ENCODE measurements around the gene CD58.

The CD58 gene

GRCh38 chr1:116554924-116555323 lies 15.9 kb downstream of the CD58 start:
- TF ChIP-seq TAF1 (IDR thresholded peaks at IDR 0.05; ENCODE audit: low read depth, low read length) (no peak), POU2F2 (IDR thresholded peaks at IDR 0.05; ENCODE audit: low read depth, low read length) (no peak), SPI1 (IDR thresholded peaks at IDR 0.05; ENCODE audit: low read depth, low read length) (no peak)
- peak; percentile 62 for FAIRE-seq
- DNase-seq (ENCODE audit: insufficient read length, low spot score): no peak

DNA sequence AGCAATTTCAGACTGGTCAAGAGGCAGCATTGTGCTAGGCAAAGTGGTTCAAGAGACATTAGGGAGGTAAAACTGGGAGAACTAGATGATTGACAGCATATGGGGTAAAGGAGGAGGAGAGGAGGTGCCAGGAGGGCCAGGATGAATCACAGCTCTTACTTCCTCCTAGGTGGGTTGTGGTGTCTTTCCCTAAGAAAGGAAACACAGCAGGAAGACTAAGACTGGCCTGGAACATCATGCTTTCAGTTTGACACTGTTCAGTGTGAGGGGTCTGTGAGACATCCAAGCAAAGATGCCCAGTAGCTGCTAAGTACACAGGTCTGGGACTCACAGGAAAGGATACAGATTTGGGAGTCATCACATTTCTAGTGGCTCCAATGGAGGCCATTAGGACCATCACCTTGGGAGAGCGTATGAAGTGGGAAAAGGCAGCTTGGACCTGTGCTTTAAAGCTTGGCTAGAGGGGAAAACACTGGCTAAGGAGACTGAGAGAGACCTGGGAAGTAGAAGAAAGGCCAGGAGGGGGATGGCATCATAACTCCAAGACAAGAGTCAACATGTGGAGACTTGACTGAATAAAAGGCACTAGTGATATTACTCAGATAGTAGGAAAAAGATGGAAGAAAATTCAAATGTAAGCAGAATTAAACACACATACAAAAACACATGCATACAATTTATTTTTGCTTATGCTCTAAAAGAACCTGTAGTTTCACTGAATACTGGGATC lies 17.3 kb downstream of the CD58 start:
- peak; percentile 65 for FAIRE-seq
- no peak for TF ChIP-seq SPI1 (IDR thresholded peaks at IDR 0.05; ENCODE audit: low read depth, low read length)
- no peak for TF ChIP-seq PAX5 (IDR thresholded peaks at IDR 0.05; ENCODE audit: insufficient read depth, low read length, severe bottlenecking)
- TF ChIP-seq POLR2AphosphoS5 (IDR thresholded peaks at IDR 0.05; ENCODE audit: low read depth, low read length): no peak
- no peak for TF ChIP-seq POLR2A (IDR thresholded peaks at IDR 0.05; ENCODE audit: low read depth, low read length)
- no peak for TF ChIP-seq TAF1 (IDR thresholded peaks at IDR 0.05; ENCODE audit: low read depth, low read length)
- no peak for TF ChIP-seq POU2F2 (IDR thresholded peaks at IDR 0.05; ENCODE audit: low read depth, low read length)
- DNase-seq (ENCODE audit: insufficient read length, low spot score): no peak

- FAIRE-seq (peak; percentile 50), DNase-seq (ENCODE audit: insufficient read length, low spot score) (no peak)
- TF ChIP-seq POLR2AphosphoS5 (IDR thresholded peaks at IDR 0.05; ENCODE audit: low read depth, low read length) (peak; percentile 44; the same call in 1 of the 2 replicates), POLR2A (IDR thresholded peaks at IDR 0.05; ENCODE audit: low read depth, low read length) (peak; percentile 43; the same call in 1 of the 2 replicates), SPI1 (IDR thresholded peaks at IDR 0.05; ENCODE audit: low read depth, low read length) (no peak), POU2F2 (IDR thresholded peaks at IDR 0.05; ENCODE audit: low read depth, low read length) (no peak), PAX5 (IDR thresholded peaks at IDR 0.05; ENCODE audit: insufficient read depth, low read length, severe bottlenecking) (no peak), TAF1 (IDR thresholded peaks at IDR 0.05; ENCODE audit: low read depth, low read length) (no peak)
Measured at GRCh38 chr1:116546354-116546977, 24.4 kb downstream of the CD58 start.

GRCh38 chr1:116545359-116545705 lies 25.5 kb downstream of the CD58 start:
- peak; percentile 59 for FAIRE-seq
- TF ChIP-seq POU2F2 (IDR thresholded peaks at IDR 0.05; ENCODE audit: low read depth, low read length) (no peak), POLR2A (IDR thresholded peaks at IDR 0.05; ENCODE audit: low read depth, low read length) (peak; percentile 54), POLR2AphosphoS5 (IDR thresholded peaks at IDR 0.05; ENCODE audit: low read depth, low read length) (peak; percentile 51), SPI1 (IDR thresholded peaks at IDR 0.05; ENCODE audit: low read depth, low read length) (no peak), TAF1 (IDR thresholded peaks at IDR 0.05; ENCODE audit: low read depth, low read length) (no peak), PAX5 (IDR thresholded peaks at IDR 0.05; ENCODE audit: insufficient read depth, low read length, severe bottlenecking) (no peak)
- DNase-seq (ENCODE audit: insufficient read length, low spot score): no peak

- FAIRE-seq (peak; percentile 76), DNase-seq (ENCODE audit: insufficient read length, low spot score) (no peak)
- TF ChIP-seq TAF1 (IDR thresholded peaks at IDR 0.05; ENCODE audit: low read depth, low read length): no peak
- peak; percentile 83 for TF ChIP-seq PAX5 (IDR thresholded peaks at IDR 0.05; ENCODE audit: insufficient read depth, low read length, severe bottlenecking)
- TF ChIP-seq POLR2AphosphoS5 (IDR thresholded peaks at IDR 0.05; ENCODE audit: low read depth, low read length): no peak
- peak; percentile 0; the same call in 1 of the 2 replicates for TF ChIP-seq SPI1 (IDR thresholded peaks at IDR 0.05; ENCODE audit: low read depth, low read length)
- 0 out of 2 replicates have a peak, but pooled peaks have one; percentile 68 for TF ChIP-seq POU2F2 (IDR thresholded peaks at IDR 0.05; ENCODE audit: low read depth, low read length)
- peak; percentile 81 for TF ChIP-seq POLR2A (IDR thresholded peaks at IDR 0.05; ENCODE audit: low read depth, low read length)
Measured at GRCh38 chr1:116544588-116545358, 26.1 kb downstream of the CD58 start.

DNA sequence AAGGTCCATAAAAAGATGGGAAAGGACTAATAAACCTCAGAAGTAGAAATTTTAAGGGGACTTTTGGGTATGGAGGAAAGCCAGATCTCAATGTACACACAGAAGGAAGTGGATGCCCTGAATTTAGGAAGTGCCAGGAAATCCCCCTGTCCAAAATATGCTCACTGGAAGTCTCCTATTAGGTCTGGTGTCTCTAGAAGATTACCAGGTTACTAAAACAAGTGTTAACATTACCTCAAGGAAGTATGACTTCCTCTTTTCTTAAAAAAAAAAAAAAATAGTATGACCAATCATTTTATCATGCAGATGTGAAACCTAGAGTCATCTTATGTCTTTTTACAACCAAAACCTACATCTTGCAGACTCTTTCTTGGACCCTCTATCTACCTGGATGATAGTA lies 30.7 kb downstream of the CD58 start:
- DNase-seq (ENCODE audit: insufficient read length, low spot score) (no peak), FAIRE-seq (peak; percentile 31)

DNA sequence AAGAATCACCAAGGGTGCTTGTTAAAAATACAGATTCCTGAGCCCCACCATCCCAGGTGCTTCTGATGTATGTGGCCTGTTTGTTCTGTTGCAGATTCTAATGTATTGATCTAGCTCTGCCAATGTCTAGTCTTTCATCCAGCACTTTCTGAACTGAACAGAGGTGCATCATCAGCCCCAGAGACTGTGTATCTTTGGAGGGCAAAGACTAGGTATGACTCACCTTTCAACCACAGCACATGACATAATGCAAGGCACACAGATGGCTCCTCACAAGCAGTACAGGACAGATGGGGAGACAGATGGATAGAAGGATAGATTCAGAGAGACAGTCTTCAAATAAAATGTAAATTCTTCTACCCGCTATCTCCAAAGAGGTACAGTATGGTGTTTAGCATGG lies 32.3 kb downstream of the CD58 start:
- peak; percentile 42; the same call in 1 of the 2 replicates for TF ChIP-seq TAF1 (IDR thresholded peaks at IDR 0.05; ENCODE audit: low read depth, low read length)
- peak; percentile 45 for TF ChIP-seq POU2F2 (IDR thresholded peaks at IDR 0.05; ENCODE audit: low read depth, low read length)
- TF ChIP-seq PAX5 (IDR thresholded peaks at IDR 0.05; ENCODE audit: insufficient read depth, low read length, severe bottlenecking): no peak
- TF ChIP-seq POLR2A (IDR thresholded peaks at IDR 0.05; ENCODE audit: low read depth, low read length): no peak; the same call in 1 of the 2 replicates
- TF ChIP-seq POLR2AphosphoS5 (IDR thresholded peaks at IDR 0.05; ENCODE audit: low read depth, low read length): 0 out of 2 replicates have a peak, but pooled peaks have one; percentile 54
- TF ChIP-seq SPI1 (IDR thresholded peaks at IDR 0.05; ENCODE audit: low read depth, low read length): no peak
- FAIRE-seq (peak; percentile 82), DNase-seq (ENCODE audit: insufficient read length, low spot score) (no peak)

More for the DNA sequence above, 30.7 kb downstream of the CD58 start:
- TF ChIP-seq POU2F2 (IDR thresholded peaks at IDR 0.05; ENCODE audit: low read depth, low read length): no peak
- no peak for TF ChIP-seq POLR2AphosphoS5 (IDR thresholded peaks at IDR 0.05; ENCODE audit: low read depth, low read length)
- no peak for TF ChIP-seq PAX5 (IDR thresholded peaks at IDR 0.05; ENCODE audit: insufficient read depth, low read length, severe bottlenecking)
- no peak for TF ChIP-seq TAF1 (IDR thresholded peaks at IDR 0.05; ENCODE audit: low read depth, low read length)
- TF ChIP-seq SPI1 (IDR thresholded peaks at IDR 0.05; ENCODE audit: low read depth, low read length): peak; percentile 92
- 0 out of 2 replicates have a peak, but pooled peaks have one; percentile 42 for TF ChIP-seq POLR2A (IDR thresholded peaks at IDR 0.05; ENCODE audit: low read depth, low read length)

GRCh38 chr1:116537898-116538297 lies 32.9 kb downstream of the CD58 start:
- DNase-seq (ENCODE audit: insufficient read length, low spot score): no peak
- TF ChIP-seq PAX5 (IDR thresholded peaks at IDR 0.05; ENCODE audit: insufficient read depth, low read length, severe bottlenecking) (no peak), POLR2A (IDR thresholded peaks at IDR 0.05; ENCODE audit: low read depth, low read length) (no peak)
- FAIRE-seq: no peak
